Measurements from ENCODE around the gene MTHFD1.

The MTHFD1 gene

DNA sequence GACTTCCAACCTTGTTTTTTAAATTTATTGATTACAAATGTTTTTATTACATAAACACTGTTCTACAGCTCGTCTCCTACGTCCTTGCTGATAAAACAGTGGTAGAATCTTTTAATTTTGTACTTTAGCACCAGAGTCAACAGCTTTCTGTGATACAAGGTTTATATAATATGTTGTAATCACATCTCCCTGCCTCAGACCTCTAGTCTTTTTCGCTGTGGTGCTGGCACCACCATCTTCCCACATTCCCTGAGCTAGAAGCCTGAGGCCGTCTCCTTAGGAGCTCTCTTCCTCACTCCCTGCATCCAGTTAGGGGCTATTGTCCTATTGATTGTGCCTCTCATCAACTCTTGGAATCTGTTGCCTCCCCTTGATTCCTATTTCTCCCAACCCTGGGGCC, 17.1 kb downstream of the MTHFD1 start:
- DNase-seq (ENCODE audit: low read depth in 2 of 2, low spot score in 1 of 2) = no peak

- no peak for DNase-seq (ENCODE audit: low read depth in 2 of 2, low spot score in 1 of 2)
Observed at GRCh38 chr14:64407329-64407728, 19.2 kb downstream of the MTHFD1 start.

- DNase-seq (ENCODE audit: low read depth in 2 of 2, low spot score in 1 of 2) = no peak
Observed at GRCh38 chr14:64409126-64409920, 21.2 kb downstream of the MTHFD1 start.

DNA sequence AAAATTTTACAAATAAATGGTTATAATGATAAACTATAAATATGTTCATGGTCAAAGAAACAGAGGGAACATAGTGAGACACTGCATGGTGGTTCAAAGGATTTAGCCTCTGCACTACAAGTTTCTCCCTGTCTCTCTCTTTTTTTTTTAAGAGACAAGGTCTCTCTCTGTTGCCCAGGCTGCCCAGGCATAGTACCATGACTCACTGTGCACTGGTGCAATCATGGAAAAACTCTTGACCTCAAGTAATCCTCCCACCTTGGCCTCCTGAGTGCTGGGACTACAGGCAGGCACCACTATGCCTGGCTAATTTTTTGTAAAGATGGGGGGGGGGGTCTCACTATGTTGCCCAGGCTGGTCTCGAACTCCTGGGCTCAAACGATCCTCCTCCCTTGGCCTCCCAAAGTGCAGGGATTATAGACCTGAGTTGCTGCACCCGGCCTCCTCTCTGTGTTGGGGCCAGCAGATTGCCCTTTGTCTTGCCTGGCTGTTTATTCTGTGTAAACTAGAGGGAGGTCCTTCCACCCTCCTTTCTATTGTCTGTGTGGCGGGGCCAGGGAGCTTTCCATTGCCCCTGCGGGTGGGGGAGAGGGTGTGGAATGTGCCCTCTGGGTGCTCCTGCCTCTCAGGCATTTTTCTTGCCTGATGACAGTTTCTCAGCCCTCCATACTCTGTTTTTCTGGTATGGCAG, 22.1 kb downstream of the MTHFD1 start:
- no peak for DNase-seq (ENCODE audit: low read depth in 2 of 2, low spot score in 1 of 2)

DNA sequence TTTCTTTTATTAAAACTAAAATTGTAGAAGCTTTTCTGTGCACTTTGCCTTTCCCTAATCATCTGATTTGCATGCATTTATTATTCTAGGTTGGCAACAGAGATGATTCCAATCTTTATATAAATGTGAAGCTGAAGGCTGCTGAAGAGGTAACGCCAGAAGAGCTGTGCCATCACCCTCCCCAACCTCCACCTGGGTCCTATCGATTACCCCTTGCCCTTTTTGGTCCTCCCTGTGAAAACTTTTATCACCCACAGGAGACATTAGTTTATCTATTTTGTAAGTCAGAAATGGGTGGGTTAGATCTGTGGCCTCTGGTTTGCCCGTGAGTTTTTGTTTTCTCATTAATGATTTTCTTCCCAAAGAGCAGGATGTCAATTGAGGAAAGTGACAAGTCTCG, 22.8 kb downstream of the MTHFD1 start:
- no peak for DNase-seq (ENCODE audit: low read depth in 2 of 2, low spot score in 1 of 2)

DNA sequence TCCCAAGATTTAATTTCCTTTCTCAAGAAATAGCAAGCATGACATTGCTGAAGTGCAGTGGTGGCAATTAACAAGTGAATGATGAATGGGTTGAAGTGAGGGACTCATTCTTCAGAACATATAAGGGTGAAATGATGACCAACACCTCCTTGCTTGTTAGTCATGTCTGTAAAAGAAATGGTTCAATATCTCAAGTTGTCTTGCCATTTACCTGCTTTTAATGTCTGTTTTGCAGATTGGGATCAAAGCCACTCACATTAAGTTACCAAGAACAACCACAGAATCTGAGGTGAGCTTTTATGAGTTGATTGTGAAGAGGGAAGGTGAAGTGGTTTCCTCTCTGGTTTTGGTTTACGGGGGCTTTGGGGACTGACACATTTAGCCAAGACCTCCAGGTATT, 24.1 kb downstream of the MTHFD1 start:
- DNase-seq (ENCODE audit: low read depth in 2 of 2, low spot score in 1 of 2) = no peak

- DNase-seq (ENCODE audit: low read depth in 2 of 2, low spot score in 1 of 2) = no peak
Observed at GRCh38 chr14:64416348-64416932, 28.3 kb downstream of the MTHFD1 start.

DNA sequence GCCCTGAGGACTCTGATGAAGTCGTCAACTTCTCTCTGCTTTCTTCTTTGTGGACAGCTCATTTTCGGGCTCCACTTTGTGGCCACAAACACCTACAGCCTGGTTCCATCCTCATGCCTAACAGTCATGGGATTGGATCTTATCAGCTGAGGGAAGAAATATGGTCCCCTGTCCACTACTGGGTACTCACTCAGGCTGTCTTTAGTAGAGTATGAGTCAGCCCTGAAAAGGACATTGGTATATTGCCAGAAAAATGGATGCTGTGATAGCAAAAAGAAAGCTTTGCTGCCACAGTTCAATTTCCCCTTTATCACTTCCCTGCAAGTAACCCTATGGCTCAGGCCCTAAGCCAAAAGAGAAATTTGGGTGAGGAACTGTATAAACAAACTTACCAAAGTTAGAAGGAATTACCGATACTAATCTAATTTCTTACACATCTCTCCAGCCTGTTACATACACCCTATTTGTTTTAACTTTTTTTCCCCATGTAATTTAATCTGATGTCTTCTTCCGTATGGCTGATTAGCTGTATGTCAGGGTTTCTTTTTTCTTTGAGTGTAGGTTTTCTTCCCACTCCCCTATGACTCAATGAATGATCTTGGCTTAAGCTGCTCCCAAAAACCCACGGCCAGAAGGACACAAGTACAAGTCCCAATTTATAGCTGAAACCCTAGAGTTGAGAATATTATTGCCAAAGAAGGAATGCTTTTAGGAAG, 29.1 kb downstream of the MTHFD1 start:
- DNase-seq (ENCODE audit: low read depth in 2 of 2, low spot score in 1 of 2) = no peak

GRCh38 chr14:64417771-64418125, 29.6 kb downstream of the MTHFD1 start:
- DNase-seq (ENCODE audit: low read depth in 2 of 2, low spot score in 1 of 2) = no peak

DNA sequence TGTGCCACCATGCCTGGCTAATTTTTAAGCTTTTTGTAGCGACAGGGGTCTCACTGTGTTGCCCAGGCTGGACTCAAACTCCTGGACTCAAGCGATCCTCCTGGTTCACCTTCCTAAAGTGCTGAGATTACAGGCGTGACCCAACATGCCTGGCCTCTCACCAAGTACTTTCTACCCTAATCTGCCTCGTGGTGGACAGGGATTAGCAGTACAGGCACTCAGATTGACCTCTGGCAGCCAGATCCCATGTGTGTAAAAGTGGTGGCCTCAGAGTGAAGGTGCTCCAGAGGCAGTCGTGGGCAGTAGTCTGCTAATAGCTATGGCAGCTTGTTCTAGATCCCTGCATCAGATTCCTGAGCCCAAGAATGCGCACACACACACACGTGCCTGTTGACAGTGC, 30.9 kb downstream of the MTHFD1 start:
- DNase-seq (ENCODE audit: low read depth in 2 of 2, low spot score in 1 of 2) = no peak

DNA sequence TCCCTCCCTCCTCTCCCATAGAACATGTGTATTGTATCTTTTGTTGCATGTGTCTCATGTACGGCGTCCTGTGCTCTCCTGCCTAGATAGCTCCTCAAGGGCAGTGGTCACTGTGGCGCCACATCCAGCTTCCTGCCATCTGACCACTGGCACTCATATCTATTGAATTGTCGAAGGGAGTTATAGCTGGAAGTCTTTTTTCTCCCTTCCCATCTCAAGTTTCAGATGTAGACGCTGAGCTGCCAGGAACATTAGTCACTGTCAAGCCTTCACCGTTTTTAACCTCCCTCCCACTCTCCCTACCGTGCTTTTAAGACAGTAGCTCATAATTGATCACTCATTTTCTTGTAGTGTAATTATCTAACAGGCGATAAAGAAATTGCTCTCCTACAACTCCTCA, 33.0 kb downstream of the MTHFD1 start:
- DNase-seq (ENCODE audit: low read depth in 2 of 2, low spot score in 1 of 2) = no peak

DNA sequence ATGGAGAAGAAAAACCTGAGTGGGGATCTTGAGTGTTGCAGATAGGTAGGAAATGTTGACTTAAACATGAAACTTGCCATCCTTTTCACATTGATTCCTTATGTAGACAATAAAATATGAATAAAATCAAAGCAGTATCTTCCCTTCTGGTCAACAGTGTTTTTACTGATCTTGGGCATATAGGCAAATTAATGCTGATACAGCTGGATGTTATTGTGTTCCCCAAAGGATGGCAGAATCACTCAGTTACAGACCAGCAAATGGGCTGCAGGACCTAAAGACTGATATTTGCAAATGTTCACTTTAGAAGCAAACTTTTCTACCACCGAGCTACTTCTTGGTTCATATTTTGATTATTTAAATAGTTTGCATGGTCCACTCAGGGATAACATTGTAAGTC, 33.9 kb downstream of the MTHFD1 start:
- DNase-seq (ENCODE audit: low read depth in 2 of 2, low spot score in 1 of 2) = no peak

- no peak for DNase-seq (ENCODE audit: low read depth in 2 of 2, low spot score in 1 of 2)
Observed at GRCh38 chr14:64422756-64423155, 34.6 kb downstream of the MTHFD1 start.

- DNase-seq (ENCODE audit: low read depth in 2 of 2, low spot score in 1 of 2) = no peak
Observed at GRCh38 chr14:64423987-64424386, 35.8 kb downstream of the MTHFD1 start.

- no peak for DNase-seq (ENCODE audit: low read depth in 2 of 2, low spot score in 1 of 2)
Observed at GRCh38 chr14:64434528-64434927, 46.4 kb downstream of the MTHFD1 start.

- DNase-seq (ENCODE audit: low read depth in 2 of 2, low spot score in 1 of 2) = no peak
Observed at GRCh38 chr14:64438181-64438841, 50.2 kb downstream of the MTHFD1 start.

- no peak for DNase-seq (ENCODE audit: low read depth in 2 of 2, low spot score in 1 of 2)
Observed at GRCh38 chr14:64439141-64439540, 51.0 kb downstream of the MTHFD1 start.

- DNase-seq (ENCODE audit: low read depth in 2 of 2, low spot score in 1 of 2) = no peak
Observed at GRCh38 chr14:64440494-64440893, 52.3 kb downstream of the MTHFD1 start.

- DNase-seq (ENCODE audit: low read depth in 2 of 2, low spot score in 1 of 2) = no peak
Observed at GRCh38 chr14:64442300-64442988, 54.3 kb downstream of the MTHFD1 start.

DNA sequence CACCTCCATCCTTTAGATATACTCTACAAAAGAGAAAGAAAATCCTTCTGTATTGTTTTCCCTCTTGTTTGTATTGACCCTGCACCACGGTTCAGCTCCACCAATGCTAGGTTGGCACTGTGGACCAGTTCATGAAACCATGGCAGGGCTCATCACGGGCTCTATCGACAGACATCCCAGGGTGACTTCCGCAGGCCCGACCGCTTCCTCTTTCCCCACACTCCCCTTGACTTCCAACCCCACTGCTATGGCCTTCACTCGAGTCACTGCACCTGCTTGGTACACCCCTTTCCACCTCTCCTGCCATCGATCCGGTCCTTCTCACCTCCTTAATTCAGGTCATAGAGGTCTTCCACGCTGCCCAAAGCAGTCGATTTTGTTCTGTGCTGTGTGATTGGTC, 56.0 kb downstream of the MTHFD1 start:
- DNase-seq (ENCODE audit: low read depth in 2 of 2, low spot score in 1 of 2) = no peak
